HG03342 (cell line): ENCODE measurements around the gene OSCAR.
"Not testable (repeated sequence)": the region's sequence is repeated elsewhere in the genome, so short reads cannot be mapped to it uniquely, and the experiment has no call there.

Experiments
- ATAC-seq: cut with Tn5 transposase; IDR thresholded peaks from one replicate; pipeline ENCODE4 v1.9.1; 2021; ENCODE audit warnings: mild to moderate bottlenecking, moderate library complexity; ENCODE audit not compliant: unreplicated experiment

Gene OSCAR

GRCh38 chr19:54125713-54126112 lies 25.1 kb upstream of the OSCAR start:
- ATAC-seq: no peak

- ATAC-seq: no peak
Observed at GRCh38 chr19:54124393-54124792, 23.8 kb upstream of the OSCAR start.

GRCh38 chr19:54123682-54124081 lies 23.1 kb upstream of the OSCAR start:
- ATAC-seq: no peak

- no peak for ATAC-seq
Observed at GRCh38 chr19:54121259-54121658, 20.7 kb upstream of the OSCAR start.

GRCh38 chr19:54115109-54116063 lies 14.8 kb upstream of the OSCAR start, which contains the start of the genes PRPF31 and TFPT:
Gene PRPF31, plus strand, starts transcription at chr19:54115754. Its CDS starts 2,525 bp downstream, at chr19:54118279.
Gene TFPT, minus strand, starts transcription at chr19:54115657. Its CDS starts 388 bp downstream, at chr19:54115269.
- ATAC-seq: peak; percentile 81

GRCh38 chr19:54114340-54115108 lies 13.9 kb upstream of the OSCAR start:
- peak; percentile 38 for ATAC-seq

GRCh38 chr19:54109651-54110050 lies 9.0 kb upstream of the OSCAR start:
- ATAC-seq: no peak

- ATAC-seq: no peak
Observed at GRCh38 chr19:54108496-54108895, 7.9 kb upstream of the OSCAR start.

GRCh38 chr19:54107876-54108490 lies 7.4 kb upstream of the OSCAR start:
- no peak for ATAC-seq

- ATAC-seq: no peak
Observed at GRCh38 chr19:54106716-54107115, 6.1 kb upstream of the OSCAR start.

- no peak for ATAC-seq
Observed at GRCh38 chr19:54105796-54106195, 5.2 kb upstream of the OSCAR start.

- no peak for ATAC-seq
Observed at GRCh38 chr19:54104998-54105715, 4.6 kb upstream of the OSCAR start.

- ATAC-seq: peak; percentile 94
Observed at GRCh38 chr19:54102421-54103169, 2.0 kb upstream of the OSCAR start, which contains the start of gene NDUFA3. Gene NDUFA3, plus strand, starts transcription at chr19:54102855. Its CDS starts 24 bp downstream, at chr19:54102879.

- not testable (repeated sequence) for ATAC-seq
Observed at GRCh38 chr19:54099903-54100255, 724 bp downstream of the OSCAR start.

GRCh38 chr19:54099190-54099902 lies 1.3 kb downstream of the OSCAR start:
- ATAC-seq: no peak

GRCh38 chr19:54096617-54097106 lies 3.9 kb downstream of the OSCAR start:
- ATAC-seq: no peak

- not testable (repeated sequence) for ATAC-seq
Observed at GRCh38 chr19:54095859-54096616, 4.6 kb downstream of the OSCAR start.
